IPS-18c (cell line): ENCODE results near the gene ATXN7L1.

ENCODE experiments used
- H3K4me3 ChIP-seq: 2 replicates; pipeline ENCODE4 v1.7.0; 2013; ENCODE audit warnings: low read depth, mild to moderate bottlenecking, low read length, moderate library complexity; ENCODE audit not compliant: insufficient read depth
- H3K9me3 ChIP-seq: one replicate; pipeline ENCODE4 v1.6.1; 2013; ENCODE audit warnings: mild to moderate bottlenecking, low read length, moderate library complexity; ENCODE audit not compliant: control insufficient read depth, insufficient read depth

Gene ATXN7L1

GRCh38 chr7:105596866-105597265 lies 279.5 kb downstream of the ATXN7L1 start:
- H3K9me3 ChIP-seq = no peaks in the 10 kb centered on the region
- no peak overlapping the region for H3K4me3 ChIP-seq

GRCh38 chr7:105594034-105594433 lies 282.4 kb downstream of the ATXN7L1 start:
- no peak overlapping the region for H3K4me3 ChIP-seq
- H3K9me3 ChIP-seq = no peaks in the 10 kb centered on the region

DNA sequence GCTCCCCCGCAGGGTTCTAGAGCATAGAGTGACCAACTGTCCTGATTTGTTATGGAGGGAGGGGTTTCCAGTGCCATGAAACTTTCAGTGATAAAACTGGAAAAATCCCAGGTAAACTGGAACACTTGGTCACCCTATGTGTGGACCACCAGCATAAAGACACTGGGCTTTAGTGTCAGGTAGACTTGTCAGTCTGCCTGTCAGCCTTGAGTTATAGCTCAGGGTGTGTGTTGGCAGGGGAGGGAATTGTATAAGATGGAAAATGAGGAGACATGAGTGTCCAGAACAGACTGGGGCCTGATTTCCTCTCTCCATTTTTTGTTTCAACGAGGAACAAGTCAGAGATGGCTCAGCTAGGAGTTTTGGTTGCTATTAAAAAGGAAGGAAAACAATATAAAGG lies 284.9 kb downstream of the ATXN7L1 start:
- H3K9me3 ChIP-seq = peaks cover 2% of the 10 kb centered on the region
- no peak overlapping the region for H3K4me3 ChIP-seq

DNA sequence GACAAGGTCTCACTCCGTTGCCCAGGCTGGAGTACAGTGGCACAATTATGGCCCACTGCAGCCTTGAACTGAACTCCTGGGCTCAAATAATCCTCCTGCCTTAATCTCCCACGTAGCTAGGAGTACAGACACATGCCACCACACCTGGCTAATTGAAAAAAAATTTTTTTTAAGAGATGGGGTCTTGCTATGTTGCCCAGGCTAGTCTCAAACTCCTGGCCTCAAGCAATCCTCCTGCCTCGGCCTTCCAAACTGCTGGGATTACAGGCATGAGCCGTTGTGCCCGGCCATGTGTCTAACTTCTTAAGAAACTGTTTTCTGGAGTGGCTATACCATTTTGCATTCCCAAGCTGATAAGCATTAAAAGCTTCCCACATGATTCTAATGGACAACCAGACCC lies 285.6 kb downstream of the ATXN7L1 start:
- Histone ChIP-seq H3K9me3 (peaks cover 2% of the 10 kb centered on the region), H3K4me3 (no peak overlapping the region)

DNA sequence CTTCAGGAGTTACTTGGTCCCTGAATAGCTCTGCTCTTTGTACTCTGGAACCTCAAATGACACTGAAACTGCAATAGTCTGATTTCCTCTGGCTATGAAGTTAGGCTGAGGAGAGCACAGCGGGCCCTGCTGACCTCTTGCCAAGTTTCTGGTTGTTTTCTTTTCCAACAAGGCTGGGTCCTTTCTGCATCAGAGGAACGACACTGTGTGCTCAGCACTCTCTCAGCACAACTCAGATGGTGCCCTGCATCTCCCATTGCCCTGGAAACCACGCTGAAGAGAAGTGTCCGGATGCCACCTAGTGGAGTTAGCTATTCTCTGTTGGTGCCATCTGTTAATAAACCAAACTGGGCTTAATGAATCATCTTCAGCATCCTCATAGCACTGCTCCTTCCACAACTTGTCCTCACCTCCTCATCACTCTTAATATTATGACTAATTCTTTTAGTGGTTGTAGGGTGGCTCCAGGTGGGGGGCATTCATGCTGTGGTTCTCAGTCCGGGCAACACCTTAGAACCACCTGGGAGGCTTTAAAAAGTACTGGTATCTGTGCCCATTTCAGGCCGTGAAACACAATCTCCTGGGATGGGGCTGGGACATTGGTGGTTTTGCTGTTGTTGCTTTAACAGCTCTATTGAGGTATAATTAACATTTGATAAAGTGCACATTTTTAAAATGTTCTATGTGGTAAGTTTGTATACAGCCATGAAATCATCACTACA lies 286.9 kb downstream of the ATXN7L1 start:
- Histone ChIP-seq H3K9me3 (peaks cover 2% of the 10 kb centered on the region), H3K4me3 (no peak overlapping the region)

GRCh38 chr7:105587909-105588635 lies 288.3 kb downstream of the ATXN7L1 start:
- Histone ChIP-seq H3K4me3 (no peak overlapping the region), H3K9me3 (peaks cover 2% of the 10 kb centered on the region)

DNA sequence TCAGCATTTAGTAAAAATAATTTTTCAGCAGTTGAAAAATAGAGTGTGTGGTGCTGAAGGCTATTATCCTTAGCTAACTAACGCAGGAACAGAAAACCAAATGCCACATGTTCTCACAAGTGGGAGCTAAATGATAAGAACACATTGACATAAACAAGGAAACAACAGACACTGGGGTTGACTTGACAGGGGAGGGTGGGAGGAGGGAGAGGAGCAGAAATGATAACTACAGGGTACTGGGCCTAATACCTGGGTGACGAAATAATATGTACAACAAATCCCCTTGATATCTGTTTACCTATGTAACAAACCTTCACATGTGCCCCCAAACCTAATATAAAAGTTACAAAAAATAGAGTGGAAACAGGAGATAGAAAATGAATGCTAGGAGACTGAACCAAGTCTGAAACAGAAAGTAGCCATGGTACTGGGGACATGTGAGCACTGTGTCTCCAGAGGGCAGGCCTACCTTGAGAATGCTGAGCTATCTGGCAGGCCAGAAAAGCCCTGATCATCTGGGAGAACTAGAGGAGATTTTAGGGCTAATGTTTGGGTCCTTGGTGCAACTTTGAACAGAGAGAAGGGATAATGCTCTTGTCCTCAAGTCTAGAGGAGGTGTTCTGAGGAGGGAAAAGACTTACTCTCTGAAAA lies 290.4 kb downstream of the ATXN7L1 start:
- Histone ChIP-seq H3K4me3 (no peak overlapping the region), H3K9me3 (peaks cover 2% of the 10 kb centered on the region)

DNA sequence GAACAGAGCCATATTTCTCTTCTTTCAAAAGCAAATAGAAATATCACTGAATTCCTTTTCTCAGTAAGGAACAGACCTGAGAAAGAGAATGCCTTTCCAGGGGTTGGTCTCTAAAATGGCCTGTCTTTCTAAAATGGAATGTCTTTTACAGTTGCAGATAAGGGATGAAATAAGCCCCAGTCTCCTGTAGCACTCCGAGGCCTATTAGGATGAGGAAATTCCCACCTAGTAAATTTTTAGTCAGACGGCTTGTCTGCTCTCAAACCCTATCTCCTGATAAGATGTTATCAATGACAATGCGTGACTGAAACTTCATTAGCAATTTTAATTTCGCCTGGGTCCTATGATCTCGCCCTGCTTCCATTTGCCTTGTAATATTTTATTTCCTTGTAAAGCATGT lies 292.2 kb downstream of the ATXN7L1 start:
- Histone ChIP-seq H3K4me3 (no peak overlapping the region), H3K9me3 (peaks cover 2% of the 10 kb centered on the region)

- peaks cover 2% of the 10 kb centered on the region for H3K9me3 ChIP-seq
- H3K4me3 ChIP-seq = no peak overlapping the region
These were observed 293.3 kb downstream of the ATXN7L1 start for GRCh38 chr7:105583061-105583460.

DNA sequence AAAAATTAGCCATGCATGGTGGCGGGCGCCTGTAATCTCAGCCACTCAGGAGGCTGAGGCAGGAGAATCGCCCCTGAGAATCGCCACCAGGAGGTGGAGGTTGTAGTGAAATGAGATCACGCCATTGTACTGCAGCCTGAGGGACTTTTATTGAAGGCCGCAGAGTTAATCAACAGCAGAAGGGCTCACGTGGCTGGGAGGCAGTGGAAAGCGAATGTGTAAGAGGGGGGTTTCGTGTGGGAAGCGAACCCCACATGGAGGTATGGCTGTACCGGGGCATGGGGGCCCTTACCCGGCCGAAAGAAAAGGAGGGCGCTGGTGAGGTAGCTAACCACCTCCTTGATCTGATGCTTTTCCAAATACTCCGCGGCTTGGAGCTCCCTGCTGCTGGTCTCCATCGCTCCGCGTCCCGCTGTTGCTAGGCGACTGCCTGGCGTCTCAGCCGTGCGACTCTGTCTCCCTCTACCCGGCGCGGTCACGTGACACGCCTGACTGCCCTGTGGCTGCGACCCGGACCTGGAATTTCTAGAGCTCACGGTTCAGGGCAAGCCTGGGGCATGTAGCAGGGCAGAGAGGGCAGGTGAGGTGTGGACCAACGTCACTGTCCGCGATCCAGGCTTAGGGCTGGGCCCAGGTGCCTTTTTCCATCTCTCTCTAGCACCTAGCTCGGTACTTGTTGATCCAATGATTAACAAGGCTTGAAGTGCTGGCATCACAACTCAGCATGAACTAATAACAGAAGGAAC lies 295.2 kb downstream of the ATXN7L1 start, which contains the start of gene EFCAB10:
TSS of gene EFCAB10 (minus strand) at position 428 of the 746 bp plus-strand sequence. CDS start at position 398, 30 bp downstream.
- Histone ChIP-seq H3K9me3 (no peaks in the 10 kb centered on the region), H3K4me3 (peak within 1 kb of the TSS; percentile 60)

DNA sequence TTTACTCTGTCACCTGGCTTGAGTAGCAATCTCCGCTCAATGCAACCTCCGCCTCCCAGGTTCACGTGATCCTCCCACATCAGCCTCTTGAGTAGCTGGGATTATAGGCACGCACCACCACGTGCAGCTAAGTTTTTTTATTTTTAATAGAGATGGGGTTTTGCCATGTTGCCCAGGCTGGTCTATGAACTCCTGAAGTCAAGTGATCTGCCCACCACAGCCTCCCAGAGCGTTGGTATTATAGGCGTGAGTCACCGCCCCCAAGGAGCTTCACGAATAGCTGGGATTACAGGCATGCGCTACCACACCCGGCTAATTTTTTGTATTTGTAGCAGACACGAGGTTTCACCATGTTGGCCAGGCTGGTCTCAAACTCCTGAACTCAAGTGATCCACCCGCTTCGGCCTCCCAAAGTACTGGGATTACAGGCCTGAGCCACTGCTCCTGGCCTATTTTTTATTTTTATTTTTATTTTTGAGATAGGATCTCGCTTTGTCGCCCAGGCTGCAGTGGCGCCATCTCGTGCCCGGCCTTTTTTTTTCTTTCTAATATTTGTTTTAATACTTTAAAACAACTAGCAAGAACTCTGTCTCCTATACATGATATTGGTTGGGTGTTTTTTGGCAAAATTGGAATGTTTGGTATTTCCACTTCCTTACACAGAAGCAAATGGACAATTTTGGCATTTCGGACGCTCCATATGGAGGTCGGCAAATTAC lies 296.2 kb downstream of the ATXN7L1 start:
- Histone ChIP-seq H3K4me3 (no peak overlapping the region; the same call in 1 of the 2 replicates), H3K9me3 (no peaks in the 10 kb centered on the region)

- Histone ChIP-seq H3K4me3 (no peak overlapping the region), H3K9me3 (no peaks in the 10 kb centered on the region)
These were observed 297.9 kb downstream of the ATXN7L1 start for GRCh38 chr7:105578496-105578895.

- Histone ChIP-seq H3K9me3 (no peaks in the 10 kb centered on the region), H3K4me3 (no peak overlapping the region)
These were observed 299.1 kb downstream of the ATXN7L1 start for GRCh38 chr7:105577251-105577650.

DNA sequence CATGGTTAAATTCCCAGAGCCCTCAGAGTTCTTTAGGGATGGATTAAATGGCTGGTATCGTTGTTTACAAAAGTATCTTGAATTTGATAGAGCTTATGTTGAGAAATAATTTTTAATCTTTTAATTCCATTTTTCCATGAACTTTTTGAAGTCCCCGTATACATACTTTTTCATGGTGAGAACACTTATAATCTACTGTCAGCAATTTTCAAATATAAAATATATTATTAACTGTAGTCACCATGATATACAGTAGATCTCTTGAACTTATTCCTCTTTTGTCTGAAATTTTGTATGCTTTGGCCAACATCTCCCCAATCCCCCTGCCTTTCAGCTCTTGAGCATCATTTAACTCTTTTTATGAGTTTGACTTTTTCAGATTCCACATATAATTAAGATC lies 304.5 kb downstream of the ATXN7L1 start:
- Histone ChIP-seq H3K9me3 (no peaks in the 10 kb centered on the region), H3K4me3 (no peak overlapping the region)

DNA sequence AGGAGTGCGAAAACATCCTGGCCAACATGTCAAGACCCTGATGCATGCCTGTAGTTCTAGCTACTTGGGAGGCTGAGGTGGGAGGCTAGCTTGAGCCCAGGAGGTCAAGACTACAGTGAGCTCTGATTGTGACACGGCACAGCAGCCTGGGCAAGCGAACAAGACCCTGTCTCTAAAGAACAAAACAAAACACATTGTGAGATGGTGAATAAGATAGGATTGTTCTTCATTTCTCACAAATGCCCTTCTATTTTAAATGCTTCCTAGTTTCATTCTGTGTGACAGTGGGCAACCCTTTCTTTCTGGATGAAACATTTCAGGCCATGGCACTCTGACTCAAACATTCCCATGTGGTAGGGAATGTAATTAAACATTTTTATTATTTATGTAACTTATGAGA lies 308.6 kb downstream of the ATXN7L1 start:
- no peaks in the 10 kb centered on the region for H3K9me3 ChIP-seq
- H3K4me3 ChIP-seq = no peak overlapping the region

DNA sequence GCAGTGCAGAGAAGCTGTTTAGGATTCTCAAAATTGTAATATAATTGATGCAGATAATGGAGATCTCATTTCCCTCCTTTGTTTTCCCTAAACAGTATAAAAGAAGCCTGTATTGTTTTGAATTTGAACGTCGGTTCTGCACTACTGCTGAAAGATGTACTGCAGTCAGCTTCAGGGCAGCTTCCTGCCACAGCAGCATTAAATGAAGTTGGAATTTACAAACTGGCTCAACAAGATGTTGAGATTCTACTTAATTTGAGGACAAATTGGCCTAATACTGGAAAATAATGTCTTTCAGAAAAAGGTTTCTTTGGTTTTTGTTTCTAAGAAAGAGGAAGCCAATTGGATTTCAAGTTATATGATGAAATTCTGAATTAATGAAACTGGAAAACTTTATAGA lies 309.4 kb downstream of the ATXN7L1 start:
- no peak overlapping the region for H3K4me3 ChIP-seq
- no peaks in the 10 kb centered on the region for H3K9me3 ChIP-seq

DNA sequence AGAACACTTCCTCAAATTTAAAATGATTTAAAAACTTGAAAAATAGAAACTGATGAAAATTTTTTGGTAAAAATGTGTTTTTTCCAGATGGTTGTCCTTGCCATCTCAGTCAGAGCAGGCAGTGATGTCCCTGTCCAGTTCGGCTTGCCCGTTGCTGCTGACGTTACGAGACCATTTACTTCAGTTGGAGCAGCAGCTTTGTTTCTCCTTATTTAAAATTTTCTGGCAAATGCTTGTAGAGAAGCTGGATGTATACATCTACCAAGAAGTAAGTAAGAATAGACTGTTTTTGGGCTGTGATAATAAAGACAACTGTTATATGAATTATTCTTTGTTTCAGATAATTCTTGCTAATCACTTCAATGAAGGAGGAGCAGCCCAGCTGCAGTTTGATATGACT lies 311.2 kb downstream of the ATXN7L1 start:
- H3K4me3 ChIP-seq = no peak overlapping the region

More for the DNA sequence above, 311.2 kb downstream of the ATXN7L1 start:
- no peaks in the 10 kb centered on the region for H3K9me3 ChIP-seq
